Chondrocyte (in vitro differentiated cells): ENCODE data around the gene USP50. TPM values are rescaled to one million over a fixed set of nuclear protein-coding genes. Genes with fewer than 3 reads are reported as not detected.

ENCODE experiments used
- DNase-seq: peaks from one replicate; pipeline ENCODE4 v3.0.0; 2021; ENCODE audit warnings: mixed read lengths, low spot score
- H3K27ac Mint-ChIP-seq: one replicate; pipeline ENCODE4 v1.8.0; 2021; ENCODE audit warnings: mild to moderate bottlenecking, moderate library complexity, mixed read lengths; ENCODE audit not compliant: unreplicated experiment
- H3K27me3 Mint-ChIP-seq: 2 replicates; pipeline ENCODE4 v1.8.0; 2021; ENCODE audit warnings: low read depth, mixed read lengths
- H3K36me3 Mint-ChIP-seq: 2 replicates; pipeline ENCODE4 v1.8.0; 2021; ENCODE audit warnings: low read depth, mixed read lengths
- H3K4me1 Mint-ChIP-seq: 2 replicates; pipeline ENCODE4 v1.8.0; 2021; ENCODE audit warnings: low read depth, mild to moderate bottlenecking, mixed read lengths
- H3K4me3 Mint-ChIP-seq: one replicate; pipeline ENCODE4 v1.8.0; 2021; ENCODE audit warnings: mild to moderate bottlenecking, moderate library complexity, mixed read lengths; ENCODE audit not compliant: unreplicated experiment
- H3K9me3 Mint-ChIP-seq: 2 replicates; pipeline ENCODE4 v1.8.0; 2021; ENCODE audit warnings: low read depth, mixed read lengths
- CTCF ChIP-seq: fragments of 200-600 bp; sonication (generic); IDR thresholded peaks from 2 replicates; pipeline ENCODE4 v1.5.0; 2021; ENCODE audit warnings: antibody characterized with exemption, mild to moderate bottlenecking, moderate library complexity
- total RNA-seq: library from RNA; stranded (reverse); gene quantifications from 3 replicates; pipeline ENCODE4 v1.2.1, GENCODE V29; 2021

Gene USP50
- total RNA-seq, 1 donor from 2014 or later = 0.35 TPM

- Mint-ChIP-seq H3K27me3 (no peaks in the 10 kb centered on the region), H3K36me3 (peaks cover 1% of the 10 kb centered on the region), H3K4me3 (no peak overlapping the region), H3K4me1 (peaks cover 17% of the 10 kb centered on the region), H3K9me3 (no peaks in the 10 kb centered on the region), H3K27ac (no peak overlapping the region)
- no peak for DNase-seq
- TF ChIP-seq CTCF = no peak
These were observed 3.6 kb downstream of the USP50 start for GRCh38 chr15:50542887-50543210.

GRCh38 chr15:50531766-50532165, 14.7 kb downstream of the USP50 start:
- Mint-ChIP-seq H3K36me3 (no peaks in the 10 kb centered on the region), H3K9me3 (no peaks in the 10 kb centered on the region)
- DNase-seq = no peak

DNA sequence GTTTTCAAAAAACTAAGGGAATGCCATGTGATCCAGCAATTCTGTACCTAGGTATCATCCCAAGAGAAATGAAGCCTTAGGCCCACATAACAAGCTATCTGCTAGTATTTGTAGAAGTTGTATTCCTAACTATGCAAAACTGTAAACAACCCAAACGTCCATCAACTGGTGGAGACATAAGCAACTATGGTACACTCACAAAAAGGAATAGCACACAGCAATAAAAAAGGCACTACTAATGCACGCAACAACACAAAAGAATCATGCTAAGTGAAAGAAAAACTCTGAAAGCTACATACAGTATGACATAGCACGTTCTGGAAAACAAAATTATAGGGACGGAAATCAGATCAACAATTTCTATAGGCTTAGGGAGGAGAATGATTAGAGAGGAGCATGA, 15.3 kb downstream of the USP50 start:
- Mint-ChIP-seq H3K36me3 (no peaks in the 10 kb centered on the region), H3K4me1 (no peaks in the 10 kb centered on the region), H3K9me3 (no peaks in the 10 kb centered on the region), H3K4me3 (no peak overlapping the region), H3K27ac (no peak overlapping the region), H3K27me3 (no peaks in the 10 kb centered on the region)
- DNase-seq = no peak
- no peak for TF ChIP-seq CTCF

More at GRCh38 chr15:50531766-50532165, 14.7 kb downstream of the USP50 start:
- Mint-ChIP-seq H3K27ac (no peak overlapping the region), H3K4me1 (no peaks in the 10 kb centered on the region), H3K27me3 (no peaks in the 10 kb centered on the region), H3K4me3 (no peak overlapping the region)
- TF ChIP-seq CTCF = no peak

DNA sequence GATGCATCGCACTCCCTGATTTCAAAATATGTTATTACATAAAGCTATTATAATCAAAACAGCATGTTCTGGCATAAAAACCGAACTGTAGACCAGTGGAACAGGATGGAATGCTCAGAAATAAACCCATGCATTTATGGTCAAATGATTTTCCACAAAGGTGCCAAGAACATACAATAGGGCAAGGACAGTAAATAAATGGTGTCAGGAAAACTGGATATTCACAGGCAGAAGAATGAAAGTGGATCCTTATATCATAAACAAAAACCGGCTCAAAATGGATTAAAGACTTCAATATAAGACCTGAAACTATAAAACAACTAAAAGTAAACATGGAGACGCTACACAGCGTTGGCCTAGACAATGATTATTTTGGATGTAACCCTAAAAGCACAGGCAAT, 22.6 kb downstream of the USP50 start:
- no peak for TF ChIP-seq CTCF
- peaks cover 6% of the 10 kb centered on the region for H3K36me3 Mint-ChIP-seq
- H3K4me3 Mint-ChIP-seq = no peak overlapping the region
- DNase-seq = no peak
- H3K4me1 Mint-ChIP-seq = peaks cover 5% of the 10 kb centered on the region
- H3K27ac Mint-ChIP-seq = no peak overlapping the region
- peaks cover 2% of the 10 kb centered on the region for H3K9me3 Mint-ChIP-seq
- no peaks in the 10 kb centered on the region for H3K27me3 Mint-ChIP-seq

DNA sequence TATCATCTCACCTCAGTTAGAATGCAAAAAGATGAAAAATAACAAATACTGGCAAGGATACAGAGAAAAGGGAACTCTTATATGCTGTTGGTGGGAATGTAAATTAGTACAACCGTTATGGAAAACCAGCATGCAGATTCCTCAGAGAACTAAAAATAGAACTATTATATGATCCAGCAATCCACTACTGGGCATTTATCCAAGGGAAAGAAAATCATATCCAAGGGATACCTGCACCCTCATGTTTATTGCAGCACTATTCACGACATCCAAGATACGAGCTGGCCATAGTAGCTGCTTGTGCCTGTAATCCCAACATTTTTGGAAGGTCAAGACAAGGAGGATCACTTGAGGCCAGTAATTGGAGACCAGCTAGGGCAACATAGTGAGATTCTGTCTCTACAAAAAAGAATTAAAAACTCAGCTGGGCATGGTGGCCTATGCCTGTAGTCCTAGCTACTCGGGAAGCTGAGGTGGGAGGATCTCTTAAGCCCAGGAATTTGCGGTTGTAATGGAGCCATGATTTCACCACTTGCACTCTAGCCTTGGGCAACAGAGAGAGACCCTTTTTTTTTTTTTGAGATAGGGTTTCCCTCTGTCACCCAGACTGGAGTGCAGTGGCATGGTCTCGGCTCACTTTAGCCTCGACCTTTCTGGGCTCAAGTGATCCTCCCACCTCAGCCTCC, 26.6 kb downstream of the USP50 start:
- Mint-ChIP-seq H3K9me3 (peaks cover 5% of the 10 kb centered on the region), H3K4me3 (no peak overlapping the region), H3K36me3 (peaks cover 6% of the 10 kb centered on the region), H3K4me1 (peaks cover 5% of the 10 kb centered on the region), H3K27ac (no peak overlapping the region), H3K27me3 (no peaks in the 10 kb centered on the region)
- no peak for DNase-seq
- no peak for TF ChIP-seq CTCF
